Measurements from ENCODE around the gene FGF18.
A peak's percentile ranks its signal among the peaks of the same experiment; 100 is the strongest.
"Not testable (repeated sequence)": the region's sequence is repeated elsewhere in the genome, so short reads cannot be mapped to it uniquely, and the experiment has no call there.

- TF ChIP-seq FOXP2 (optimal IDR thresholded peaks at IDR 0.05; ENCODE audit: borderline replicate concordance, extremely low read depth, extremely low read length, insufficient read depth); SIN3A (IDR thresholded peaks at IDR 0.05; ENCODE audit: borderline replicate concordance, insufficient read depth, low read length): not testable (repeated sequence)
- TF ChIP-seq POLR2AphosphoS5 (IDR thresholded peaks at IDR 0.05; ENCODE audit: low read depth, low read length) = peak; percentile 68
Measured at GRCh38 chr5:171413993-171414392, 5.5 kb upstream of the FGF18 start.
